ENCODE data around the gene LSAMP. TPM values are rescaled to one million over a fixed set of nuclear protein-coding genes. Genes with fewer than 3 reads are reported as not detected.

The LSAMP gene
- total RNA-seq, 1 experiment from 2014 or later: 5.7 TPM

GRCh38 chr3:116238846-116239565 is 206.3 kb downstream of the LSAMP start (continued):
- TF ChIP-seq, protein P1, sequence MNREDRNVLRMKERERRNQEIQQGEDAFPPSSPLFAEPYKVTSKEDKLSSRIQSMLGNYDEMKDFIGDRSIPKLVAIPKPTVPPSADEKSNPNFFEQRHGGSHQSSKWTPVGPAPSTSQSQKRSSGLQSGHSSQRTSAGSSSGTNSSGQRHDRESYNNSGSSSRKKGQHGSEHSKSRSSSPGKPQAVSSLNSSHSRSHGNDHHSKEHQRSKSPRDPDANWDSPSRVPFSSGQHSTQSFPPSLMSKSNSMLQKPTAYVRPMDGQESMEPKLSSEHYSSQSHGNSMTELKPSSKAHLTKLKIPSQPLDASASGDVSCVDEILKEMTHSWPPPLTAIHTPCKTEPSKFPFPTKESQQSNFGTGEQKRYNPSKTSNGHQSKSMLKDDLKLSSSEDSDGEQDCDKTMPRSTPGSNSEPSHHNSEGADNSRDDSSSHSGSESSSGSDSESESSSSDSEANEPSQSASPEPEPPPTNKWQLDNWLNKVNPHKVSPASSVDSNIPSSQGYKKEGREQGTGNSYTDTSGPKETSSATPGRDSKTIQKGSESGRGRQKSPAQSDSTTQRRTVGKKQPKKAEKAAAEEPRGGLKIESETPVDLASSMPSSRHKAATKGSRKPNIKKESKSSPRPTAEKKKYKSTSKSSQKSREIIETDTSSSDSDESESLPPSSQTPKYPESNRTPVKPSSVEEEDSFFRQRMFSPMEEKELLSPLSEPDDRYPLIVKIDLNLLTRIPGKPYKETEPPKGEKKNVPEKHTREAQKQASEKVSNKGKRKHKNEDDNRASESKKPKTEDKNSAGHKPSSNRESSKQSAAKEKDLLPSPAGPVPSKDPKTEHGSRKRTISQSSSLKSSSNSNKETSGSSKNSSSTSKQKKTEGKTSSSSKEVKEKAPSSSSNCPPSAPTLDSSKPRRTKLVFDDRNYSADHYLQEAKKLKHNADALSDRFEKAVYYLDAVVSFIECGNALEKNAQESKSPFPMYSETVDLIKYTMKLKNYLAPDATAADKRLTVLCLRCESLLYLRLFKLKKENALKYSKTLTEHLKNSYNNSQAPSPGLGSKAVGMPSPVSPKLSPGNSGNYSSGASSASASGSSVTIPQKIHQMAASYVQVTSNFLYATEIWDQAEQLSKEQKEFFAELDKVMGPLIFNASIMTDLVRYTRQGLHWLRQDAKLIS (CRISPR knock-in tag; IDR thresholded peaks at IDR 0.05; ENCODE audit: borderline replicate concordance): no peak
- TF ChIP-seq TEAD1 (CRISPR knock-in tag; IDR thresholded peaks at IDR 0.05) (no peak), SMAD4 (CRISPR knock-in tag; IDR thresholded peaks at IDR 0.05) (no peak), USF2 (CRISPR knock-in tag; IDR thresholded peaks at IDR 0.05) (no peak), NR3C1 (CRISPR knock-in tag; conservative IDR thresholded peaks at IDR 0.05; ENCODE audit: low read depth) (no peak), FOXK1 (CRISPR knock-in tag; IDR thresholded peaks at IDR 0.05) (no peak)
- TF ChIP-seq, protein P2, sequence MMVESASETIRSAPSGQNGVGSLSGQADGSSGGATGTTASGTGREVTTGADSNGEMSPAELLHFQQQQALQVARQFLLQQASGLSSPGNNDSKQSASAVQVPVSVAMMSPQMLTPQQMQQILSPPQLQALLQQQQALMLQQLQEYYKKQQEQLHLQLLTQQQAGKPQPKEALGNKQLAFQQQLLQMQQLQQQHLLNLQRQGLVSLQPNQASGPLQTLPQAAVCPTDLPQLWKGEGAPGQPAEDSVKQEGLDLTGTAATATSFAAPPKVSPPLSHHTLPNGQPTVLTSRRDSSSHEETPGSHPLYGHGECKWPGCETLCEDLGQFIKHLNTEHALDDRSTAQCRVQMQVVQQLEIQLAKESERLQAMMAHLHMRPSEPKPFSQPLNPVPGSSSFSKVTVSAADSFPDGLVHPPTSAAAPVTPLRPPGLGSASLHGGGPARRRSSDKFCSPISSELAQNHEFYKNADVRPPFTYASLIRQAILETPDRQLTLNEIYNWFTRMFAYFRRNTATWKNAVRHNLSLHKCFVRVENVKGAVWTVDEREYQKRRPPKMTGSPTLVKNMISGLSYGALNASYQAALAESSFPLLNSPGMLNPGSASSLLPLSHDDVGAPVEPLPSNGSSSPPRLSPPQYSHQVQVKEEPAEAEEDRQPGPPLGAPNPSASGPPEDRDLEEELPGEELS (CRISPR knock-in tag; IDR thresholded peaks at IDR 0.05): no peak
- TF ChIP-seq, protein P3, sequence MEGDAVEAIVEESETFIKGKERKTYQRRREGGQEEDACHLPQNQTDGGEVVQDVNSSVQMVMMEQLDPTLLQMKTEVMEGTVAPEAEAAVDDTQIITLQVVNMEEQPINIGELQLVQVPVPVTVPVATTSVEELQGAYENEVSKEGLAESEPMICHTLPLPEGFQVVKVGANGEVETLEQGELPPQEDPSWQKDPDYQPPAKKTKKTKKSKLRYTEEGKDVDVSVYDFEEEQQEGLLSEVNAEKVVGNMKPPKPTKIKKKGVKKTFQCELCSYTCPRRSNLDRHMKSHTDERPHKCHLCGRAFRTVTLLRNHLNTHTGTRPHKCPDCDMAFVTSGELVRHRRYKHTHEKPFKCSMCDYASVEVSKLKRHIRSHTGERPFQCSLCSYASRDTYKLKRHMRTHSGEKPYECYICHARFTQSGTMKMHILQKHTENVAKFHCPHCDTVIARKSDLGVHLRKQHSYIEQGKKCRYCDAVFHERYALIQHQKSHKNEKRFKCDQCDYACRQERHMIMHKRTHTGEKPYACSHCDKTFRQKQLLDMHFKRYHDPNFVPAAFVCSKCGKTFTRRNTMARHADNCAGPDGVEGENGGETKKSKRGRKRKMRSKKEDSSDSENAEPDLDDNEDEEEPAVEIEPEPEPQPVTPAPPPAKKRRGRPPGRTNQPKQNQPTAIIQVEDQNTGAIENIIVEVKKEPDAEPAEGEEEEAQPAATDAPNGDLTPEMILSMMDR (IDR thresholded peaks at IDR 0.05): no peak

DNA sequence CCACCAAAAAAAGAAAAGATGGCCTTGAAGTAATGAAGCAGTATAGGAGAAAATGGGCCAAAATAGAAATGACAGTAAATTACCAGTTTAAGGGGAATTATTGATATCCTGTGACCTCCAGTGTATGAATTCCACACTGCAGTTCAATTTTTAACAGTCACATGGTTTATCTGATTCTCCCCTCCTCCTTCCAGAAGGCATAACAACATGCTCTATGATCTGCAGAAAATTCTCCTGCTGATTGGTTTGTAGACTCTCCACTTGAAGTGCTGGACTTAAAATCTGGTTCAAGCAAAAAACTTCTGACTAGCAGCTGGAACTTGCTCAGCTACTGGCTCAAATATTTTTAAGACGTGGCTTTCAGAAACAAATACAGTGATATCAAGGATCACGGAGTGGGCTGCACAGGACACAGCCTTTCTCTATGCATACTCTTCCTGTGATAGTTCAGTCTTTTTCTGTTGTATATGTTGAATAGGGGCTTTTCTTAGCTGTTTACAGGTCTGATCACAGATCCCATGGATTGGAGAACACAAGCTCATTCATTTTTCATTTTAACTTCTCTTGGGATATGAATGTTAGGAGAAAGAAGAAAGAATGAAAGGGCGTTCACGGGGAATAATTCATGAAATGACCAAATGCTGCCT is 211.5 kb downstream of the LSAMP start:
- Mint-ChIP-seq H3K4me1 (no peaks in the 10 kb centered on the region), H3K27ac (no peak overlapping the region), H3K36me3 (no peaks in the 10 kb centered on the region), H3K27me3 (ENCODE audit: low read depth) (no peaks in the 10 kb centered on the region), H3K4me3 (no peak overlapping the region), H3K9me3 (no peaks in the 10 kb centered on the region)
- CTCF ChIA-PET: no interaction called here
- no peak for DNase-seq (ENCODE audit: low spot score)
- no peak for ATAC-seq
- POLR2A ChIA-PET: no interaction called here
- TF ChIP-seq JUN (CRISPR knock-in tag; IDR thresholded peaks at IDR 0.05) (no peak), NFYB (CRISPR knock-in tag; conservative IDR thresholded peaks at IDR 0.05; ENCODE audit: low read depth) (no peak), ATF3 (CRISPR knock-in tag; conservative IDR thresholded peaks at IDR 0.05) (no peak), IRF2 (CRISPR knock-in tag; IDR thresholded peaks at IDR 0.05; ENCODE audit: borderline replicate concordance, low read depth) (no peak), IRF1 (CRISPR knock-in tag; IDR thresholded peaks at IDR 0.05) (no peak), ZNF317 (CRISPR knock-in tag; IDR thresholded peaks at IDR 0.05; ENCODE audit: borderline replicate concordance, low read depth) (no peak), NR3C1 (CRISPR knock-in tag; conservative IDR thresholded peaks at IDR 0.05; ENCODE audit: low read depth) (no peak), TP53 (CRISPR knock-in tag; IDR thresholded peaks at IDR 0.05) (no peak), USF1 (CRISPR knock-in tag; IDR thresholded peaks at IDR 0.05) (no peak), ZNF232 (CRISPR knock-in tag; IDR thresholded peaks at IDR 0.05) (no peak), FOXJ3 (CRISPR knock-in tag; IDR thresholded peaks at IDR 0.05; ENCODE audit: borderline replicate concordance) (no peak)
- TF ChIP-seq, protein P1 (CRISPR knock-in tag; IDR thresholded peaks at IDR 0.05; ENCODE audit: borderline replicate concordance): no peak
